Measurements from ENCODE around the gene SLF2. TPM values are rescaled to one million over a fixed set of nuclear protein-coding genes. Genes with fewer than 3 reads are reported as not detected.

SLF2 gene
- total and polyA plus RNA-seq, 9 of the 15 experiments (the other 6 are each of a cell fraction or from before 2014, with no cell fraction given), result 1.7 to 18.4 (median 7.8) TPM

GRCh38 chr10:100986952-100987684 lies 74.4 kb downstream of the SLF2 start, which contains the start of the genes MRPL43 and TWNK (continued):
- TF ChIP-seq CREB3 (tag; conservative IDR thresholded peaks at IDR 0.05; ENCODE audit: low read depth) (no peak), NFATC3 (IDR thresholded peaks at IDR 0.05) (no peak), FOXA3 (CRISPR knock-in tag; conservative IDR thresholded peaks at IDR 0.05 in 1 of 2, IDR thresholded peaks at IDR 0.05 in 1 of 2) (no peak), EP300 (IDR thresholded peaks at IDR 0.05; ENCODE audit: low read length) (no peak), NCOA4 (IDR thresholded peaks at IDR 0.05; ENCODE audit: partially characterized antibody) (no peak), ARID4B (CRISPR knock-in tag; IDR thresholded peaks at IDR 0.05) (peak; percentile 89), NFIC (IDR thresholded peaks at IDR 0.05) (no peak), SETDB1 (IDR thresholded peaks at IDR 0.05; ENCODE audit: low read length) (no peak), LARP7 (IDR thresholded peaks at IDR 0.05) (no peak), MTA1 (IDR thresholded peaks at IDR 0.05; ENCODE audit: borderline replicate concordance) (no peak), ZNF561 (CRISPR knock-in tag; conservative IDR thresholded peaks at IDR 0.05) (no peak), ELF4 (CRISPR knock-in tag; IDR thresholded peaks at IDR 0.05) (no peak), HDAC8 (tag; IDR thresholded peaks at IDR 0.05) (no peak), MXI1 (IDR thresholded peaks at IDR 0.05; ENCODE audit: low read depth, low read length) (peak; percentile 84), ZBTB49 (CRISPR knock-in tag; IDR thresholded peaks at IDR 0.05; ENCODE audit: borderline replicate concordance) (no peak), SP1 (CRISPR knock-in tag; IDR thresholded peaks at IDR 0.05) (peak; percentile 54), ZC3H4 (CRISPR knock-in tag; IDR thresholded peaks at IDR 0.05; ENCODE audit: borderline replicate concordance) (no peak), RFX7 (CRISPR knock-in tag; IDR thresholded peaks at IDR 0.05) (no peak), KAT8 (IDR thresholded peaks at IDR 0.05; ENCODE audit: low read depth) (no peak), MCM2 (IDR thresholded peaks at IDR 0.05; ENCODE audit: low read depth) (no peak), PCBP1 (IDR thresholded peaks at IDR 0.05; ENCODE audit: low read depth, low read length, poor library complexity, severe bottlenecking) (no peak), MIER1 (IDR thresholded peaks at IDR 0.05; ENCODE audit: low read depth) (no peak)
